GM12874 (cell line): ENCODE data around the gene CDYL2.

Source experiments
- CTCF ChIP-seq: IDR thresholded peaks from 2 replicates; pipeline ENCODE4 v1.5.1; 2011; ENCODE audit warnings: low read depth, mild to moderate bottlenecking, control low read depth, low read length, moderate library complexity; ENCODE audit not compliant: insufficient read depth

CDYL2 gene

GRCh38 chr16:80717611-80718010 lies 86.8 kb downstream of the CDYL2 start:
- TF ChIP-seq CTCF: no peak

- no peak for TF ChIP-seq CTCF
Measured at GRCh38 chr16:80716564-80717139, 87.7 kb downstream of the CDYL2 start.

GRCh38 chr16:80711406-80711805 lies 93.0 kb downstream of the CDYL2 start:
- TF ChIP-seq CTCF: no peak

GRCh38 chr16:80710918-80711317 lies 93.5 kb downstream of the CDYL2 start:
- TF ChIP-seq CTCF: no peak

- no peak for TF ChIP-seq CTCF
Measured at GRCh38 chr16:80708823-80709222, 95.6 kb downstream of the CDYL2 start.

GRCh38 chr16:80707686-80708085 lies 96.7 kb downstream of the CDYL2 start:
- no peak for TF ChIP-seq CTCF

- no peak for TF ChIP-seq CTCF
Measured at GRCh38 chr16:80705596-80705995, 98.8 kb downstream of the CDYL2 start.
